Epithelial cell of alveolus of lung (primary cell): ENCODE measurements around the gene PTTG1IP2. TPM values are rescaled to one million over a fixed set of nuclear protein-coding genes. Genes with fewer than 3 reads are reported as not detected.

Experiments
- total RNA-seq: library from RNA; depleted of rRNA; stranded (reverse); fragments of >200 nt; gene quantifications from 2 replicates; pipeline ENCODE4 v1.2.1, GENCODE V29; 2015

PTTG1IP2 gene
- not detected in 2 replicates for total RNA-seq

GRCh38 chr7:90469554-90469953 lies at the start of gene PTTG1IP2:
PTTG1IP2 (plus strand) TSS chr7:90469639; CDS start chr7:90469787, 148 bp downstream.

Other genes with a start within 250 kb of the PTTG1IP2 start
- gene CFAP69, start 224.5 kb upstream of the PTTG1IP2 start, total RNA-seq, result 1.3 and 3.5 TPM in 2 replicates
- gene FAM237B, start 148.3 kb upstream of the PTTG1IP2 start, total RNA-seq, result not detected in 2 replicates
- gene GTPBP10, start 122.9 kb upstream of the PTTG1IP2 start, total RNA-seq, result 6.1 and 6.2 TPM in 2 replicates
- gene CLDN12, start 66.2 kb upstream of the PTTG1IP2 start, total RNA-seq, result 21.7 and 22.9 TPM in 2 replicates
- 26.3 and 26.9 TPM in 2 replicates for gene CDK14, start 126.7 kb downstream of the PTTG1IP2 start, total RNA-seq